H54 (cell line): ENCODE results near the gene HES3.
A peak's percentile ranks its signal among the peaks of the same experiment; 100 is the strongest.

ENCODE experiments used
- DNase-seq: peaks from one replicate; pipeline ENCODE4 v3.0.0; 2011; ENCODE audit warnings: low spot score, mixed read lengths; ENCODE audit not compliant: insufficient read length
- FAIRE-seq: peaks from 3 replicates; lab custom pipeline; 2011; peaks lifted over from hg19 to GRCh38; lab: Jason Lieb, UNC
- POLR2A ChIP-seq: IDR thresholded peaks from 2 replicates; pipeline ENCODE4 v1.6.1; 2011; ENCODE audit warnings: low read depth, mild to moderate bottlenecking, low read length

HES3 gene

DNA sequence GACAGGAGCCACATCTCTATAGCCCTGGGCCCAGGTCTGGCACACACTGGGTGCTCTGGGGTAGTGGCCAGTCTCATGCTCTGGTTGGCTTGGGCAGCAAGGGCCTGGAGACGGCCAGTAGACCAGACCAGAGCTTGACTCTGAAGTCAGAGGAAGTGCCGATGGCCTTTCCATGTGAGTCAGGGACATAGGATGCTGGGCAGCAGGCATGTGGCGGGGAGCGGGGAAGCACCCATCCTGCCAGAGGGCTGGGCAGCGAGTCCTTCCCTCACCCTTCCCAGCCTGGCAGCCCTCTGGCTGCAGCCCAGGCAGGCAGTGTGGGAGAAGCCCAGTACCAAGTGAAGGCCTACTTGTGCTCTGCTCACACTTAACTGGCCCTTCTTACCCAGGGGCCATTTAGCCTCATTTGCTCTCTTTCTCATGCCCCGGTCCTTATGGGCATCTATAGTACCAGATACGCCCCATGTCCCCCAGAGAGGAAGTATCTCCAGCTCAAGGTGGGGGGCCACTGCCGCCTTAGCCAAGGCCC is 13.6 kb downstream of the HES3 start:
- no peak for DNase-seq
- TF ChIP-seq POLR2A, result no peak
- FAIRE-seq, result no peak

GRCh38 chr1:6258675-6259074 is 14.7 kb downstream of the HES3 start:
- DNase-seq (no peak), FAIRE-seq (no peak)
- no peak for TF ChIP-seq POLR2A

GRCh38 chr1:6259491-6260362 is 15.7 kb downstream of the HES3 start:
- FAIRE-seq (no peak), DNase-seq (peak; percentile 81)
- no peak for TF ChIP-seq POLR2A

DNA sequence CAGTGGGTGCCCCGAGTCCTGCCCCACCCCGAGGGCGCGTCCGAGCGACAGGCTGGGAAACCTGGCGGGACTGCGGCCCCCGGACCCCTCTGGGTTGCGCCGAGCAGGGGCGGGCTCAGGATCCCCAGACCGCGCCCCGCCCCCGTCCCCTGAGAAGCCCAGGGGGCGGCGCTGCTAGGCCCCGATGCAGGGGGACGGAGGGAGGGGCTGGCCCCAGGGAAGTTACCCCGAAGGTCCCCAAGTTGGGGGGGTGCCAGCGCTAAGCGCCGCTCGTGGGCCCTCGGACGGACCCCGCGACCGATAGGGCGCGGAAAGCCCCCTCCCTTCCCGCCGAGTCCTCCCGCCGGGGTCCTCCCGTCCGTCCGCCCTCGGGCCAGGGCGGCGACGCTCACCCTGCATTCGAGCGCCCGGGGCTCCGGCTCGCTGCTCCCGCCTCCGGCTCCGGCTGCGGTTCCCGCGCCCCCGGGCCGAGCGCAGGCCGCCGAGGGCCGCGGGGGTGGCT is 16.5 kb downstream of the HES3 start:
- DNase-seq, result no peak
- no peak for TF ChIP-seq POLR2A
- FAIRE-seq, result no peak

DNA sequence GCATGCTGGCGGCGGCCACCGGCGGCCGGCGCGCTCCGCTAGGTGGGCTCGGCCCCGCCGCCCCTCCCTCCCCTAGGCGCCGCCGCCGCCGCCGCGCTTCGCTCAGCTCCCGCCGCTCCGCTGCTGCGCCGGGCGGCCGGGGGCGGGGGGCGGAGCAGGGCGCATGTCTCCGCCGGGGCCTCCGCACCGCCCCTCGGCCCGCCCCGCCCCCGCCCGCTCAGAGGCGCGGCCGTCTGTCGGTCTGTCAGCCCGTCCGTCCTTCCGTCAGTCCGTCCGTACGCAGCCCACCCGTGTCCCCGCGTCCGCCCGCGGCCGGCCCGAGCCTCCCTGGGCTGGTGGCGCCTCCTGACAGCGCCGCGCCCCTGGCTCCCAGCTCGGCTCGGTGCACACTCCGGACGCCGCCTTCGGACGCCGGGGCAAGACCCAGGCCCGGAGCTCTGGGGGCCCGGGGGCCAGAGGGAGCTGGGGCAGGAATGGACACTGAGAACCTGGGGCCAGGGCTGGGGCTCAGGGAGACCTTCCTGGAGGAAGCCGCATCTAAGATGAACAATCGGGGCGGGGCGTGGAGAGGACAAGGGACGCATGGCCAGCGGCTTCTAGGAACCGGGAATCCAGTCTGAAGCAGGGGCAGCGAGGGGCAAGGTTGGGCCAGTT is 17.1 kb downstream of the HES3 start, which contains the start of gene GPR153:
Gene GPR153 (minus strand): TSS at position 138 of the 654 bp plus-strand sequence. CDS start 6,193 bp downstream, outside the sequence.
- no peak for TF ChIP-seq POLR2A
- FAIRE-seq (no peak), DNase-seq (no peak)

DNA sequence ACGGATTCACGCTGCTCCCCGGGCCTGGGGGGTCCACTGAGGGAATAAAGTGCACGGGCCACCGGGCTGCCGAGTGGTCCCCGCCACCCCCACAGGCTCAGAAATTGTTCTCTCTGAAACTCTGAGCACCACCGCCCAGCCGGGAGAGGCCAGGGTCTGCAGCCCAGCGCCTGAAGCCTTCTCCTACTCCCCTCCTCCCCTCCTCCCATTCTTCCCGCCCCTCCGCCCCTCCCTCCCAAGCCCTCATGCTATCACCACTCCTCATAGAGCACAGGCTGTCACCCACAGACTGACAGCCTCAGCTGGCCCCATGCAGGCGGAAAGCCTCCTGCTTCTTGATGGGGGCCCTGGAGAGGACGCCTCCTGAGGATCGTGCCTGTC is 17.6 kb downstream of the HES3 start:
- no peak for TF ChIP-seq POLR2A
- FAIRE-seq (no peak), DNase-seq (no peak)

GRCh38 chr1:6262555-6263420 is 18.8 kb downstream of the HES3 start:
- FAIRE-seq (no peak), DNase-seq (no peak)
- TF ChIP-seq POLR2A, result no peak

GRCh38 chr1:6263716-6264115 is 19.7 kb downstream of the HES3 start:
- DNase-seq, result no peak
- FAIRE-seq, result no peak
- TF ChIP-seq POLR2A, result no peak

- FAIRE-seq (no peak), DNase-seq (no peak)
- no peak for TF ChIP-seq POLR2A
These were observed 21.2 kb downstream of the HES3 start for GRCh38 chr1:6265151-6265550.

GRCh38 chr1:6266641-6267040 is 22.7 kb downstream of the HES3 start:
- DNase-seq (no peak), FAIRE-seq (no peak)
- TF ChIP-seq POLR2A, result no peak

DNA sequence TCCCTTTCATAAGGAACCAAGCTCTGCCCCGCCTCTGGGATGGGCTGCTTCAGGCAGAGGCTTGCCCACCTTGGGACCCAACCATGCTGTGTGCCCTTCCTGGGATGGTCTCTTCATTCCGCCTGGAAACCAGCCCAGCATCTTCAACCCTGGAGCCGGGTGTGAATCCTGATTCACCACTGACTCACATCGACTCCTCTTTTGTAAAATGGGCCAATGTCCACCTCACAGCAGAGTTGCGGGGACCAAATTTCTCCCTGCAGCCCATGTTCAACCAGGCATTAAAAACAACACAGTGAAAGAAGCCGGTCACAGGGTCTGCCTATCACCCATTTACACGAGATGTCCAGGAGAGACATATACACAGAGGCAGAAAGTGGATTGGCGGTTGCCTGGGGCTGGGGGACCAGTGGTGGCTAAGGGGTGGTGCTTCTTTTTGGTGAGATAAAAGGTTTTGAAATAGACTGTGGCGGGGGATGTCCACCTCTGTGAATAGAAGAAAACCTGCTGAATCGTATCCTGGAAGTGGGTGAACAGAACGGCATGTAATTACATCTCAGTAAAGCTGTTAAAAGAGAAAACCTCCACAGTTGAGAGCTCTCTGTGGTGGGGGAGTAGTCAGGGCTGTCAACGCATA is 23.8 kb downstream of the HES3 start:
- no peak for TF ChIP-seq POLR2A
- no peak for FAIRE-seq
- no peak for DNase-seq

DNA sequence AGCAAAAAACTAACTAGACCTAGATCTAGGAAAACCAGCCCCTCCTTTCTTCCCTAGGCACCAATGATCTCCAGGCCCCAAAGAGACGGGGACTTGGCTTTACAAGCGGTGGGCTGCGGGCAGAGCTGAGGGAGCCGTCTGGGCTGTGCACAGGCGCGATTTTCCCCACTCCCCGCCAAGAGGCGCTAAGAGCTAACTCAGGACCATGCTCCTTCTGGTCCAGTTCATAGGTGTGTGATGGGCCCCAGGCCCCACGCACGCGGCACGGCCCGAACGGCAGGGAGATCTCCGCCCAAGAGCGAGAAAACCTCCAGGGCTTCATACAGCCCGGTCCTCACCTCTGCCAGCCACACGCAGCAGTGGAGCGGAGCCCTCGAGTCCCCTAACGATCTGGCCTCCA is 24.4 kb downstream of the HES3 start:
- TF ChIP-seq POLR2A, result no peak
- no peak for FAIRE-seq
- no peak for DNase-seq

GRCh38 chr1:6269296-6269695 is 25.3 kb downstream of the HES3 start:
- FAIRE-seq (no peak), DNase-seq (no peak)
- no peak for TF ChIP-seq POLR2A
